MM.1S (cell line): Measurements from ENCODE around the gene ALDH1B1.

Experiments
- DNase-seq: peaks from one replicate; pipeline ENCODE4 v3.0.0-alpha.2; 2015
- H2AFZ ChIP-seq: fragments of 300-600 bp; sonication (generic); 2 replicates; pipeline ENCODE4 v1.6.0; 2016; ENCODE audit warnings: antibody characterized with exemption, low read length
- H3F3A ChIP-seq: fragments of 300-600 bp; sonication (generic); 2 replicates; pipeline ENCODE4 v1.6.1; 2016; ENCODE audit warnings: mild to moderate bottlenecking, antibody characterized with exemption, low read length, moderate library complexity, mixed read lengths; ENCODE audit not compliant: insufficient read depth
- H3K27ac ChIP-seq: fragments of 300-600 bp; sonication (generic); 2 replicates; pipeline ENCODE4 v1.5.1; 2016; ENCODE audit warnings: mild to moderate bottlenecking, low read length
- H3K27me3 ChIP-seq: fragments of 300-600 bp; sonication (generic); replicated peaks from 2 replicates; pipeline ENCODE4 v1.6.0; 2016; ENCODE audit warnings: low read length; ENCODE audit not compliant: insufficient read depth
- H3K36me3 ChIP-seq: fragments of 300-600 bp; sonication (generic); replicated peaks from 2 replicates; pipeline ENCODE4 v1.6.1; 2016; ENCODE audit warnings: mild to moderate bottlenecking, low read length, mixed read lengths; ENCODE audit not compliant: insufficient read depth
- H3K4me1 ChIP-seq: fragments of 300-600 bp; sonication (generic); 2 replicates; pipeline ENCODE4 v1.6.1; 2016; ENCODE audit warnings: low read length, mixed read lengths
- H3K4me2 ChIP-seq: fragments of 300-600 bp; sonication (generic); 2 replicates; pipeline ENCODE4 v1.6.0; 2016; ENCODE audit warnings: low read depth, low read length
- H3K4me3 ChIP-seq: fragments of 300-600 bp; sonication (generic); 2 replicates; pipeline ENCODE4 v1.5.1; 2016; ENCODE audit warnings: low read length, mixed read lengths
- H3K79me2 ChIP-seq: fragments of 300-600 bp; sonication (generic); 2 replicates; pipeline ENCODE4 v1.6.1; 2016; ENCODE audit warnings: mixed run types, low read length, mixed read lengths
- H3K9ac ChIP-seq: fragments of 300-600 bp; sonication (generic); 2 replicates; pipeline ENCODE4 v1.6.1; 2016; ENCODE audit warnings: low read length, mixed read lengths
- H3K9me2 ChIP-seq: fragments of 300-600 bp; sonication (generic); replicated peaks from 2 replicates; pipeline ENCODE4 v1.6.1; 2016; ENCODE audit warnings: mild to moderate bottlenecking, low read length, mixed read lengths; ENCODE audit not compliant: insufficient read depth
- H3K9me3 ChIP-seq: fragments of 300-600 bp; sonication (generic); replicated peaks from 2 replicates; pipeline ENCODE4 v1.6.1; 2016; ENCODE audit warnings: mild to moderate bottlenecking, low read length, mixed read lengths; ENCODE audit not compliant: insufficient read depth
- H4K20me1 ChIP-seq: fragments of 300-600 bp; sonication (generic); 2 replicates; pipeline ENCODE4 v1.6.1; 2016; ENCODE audit warnings: mild to moderate bottlenecking, low read length, moderate library complexity, mixed read lengths; ENCODE audit not compliant: insufficient read depth
- CTCF ChIP-seq: fragments of 300-600 bp; sonication (generic); IDR thresholded peaks from 2 replicates; pipeline ENCODE4 v1.5.1; 2016; ENCODE audit warnings: antibody characterized with exemption, low read length, mixed read lengths
- EZH2 ChIP-seq: fragments of 300-600 bp; sonication (generic); optimal IDR thresholded peaks from 2 replicates; pipeline ENCODE3; 2017; ENCODE audit warnings: low read depth, mild to moderate bottlenecking, antibody characterized with exemption, low read length, mixed read lengths
- EZH2phosphoT487 ChIP-seq: fragments of 300-600 bp; sonication (generic); IDR thresholded peaks from 2 replicates; pipeline ENCODE4 v1.6.1; 2018; ENCODE audit warnings: antibody characterized with exemption, low read length

ALDH1B1 gene

GRCh38 chr9:38439916-38440301 is 47.4 kb downstream of the ALDH1B1 start:
- Histone ChIP-seq H3K27me3 (no peaks in the 10 kb centered on the region), H3K9me3 (no peaks in the 10 kb centered on the region), H2AFZ (no peak overlapping the region), H3K9me2 (no peaks in the 10 kb centered on the region), H3K4me1 (no peaks in the 10 kb centered on the region), H4K20me1 (no peaks in the 10 kb centered on the region), H3K36me3 (no peaks in the 10 kb centered on the region), H3K27ac (no peak overlapping the region), H3K4me2 (no peak overlapping the region), H3K4me3 (no peak overlapping the region), H3K9ac (no peak overlapping the region), H3F3A (no peaks in the 10 kb centered on the region), H3K79me2 (no peaks in the 10 kb centered on the region)
- no peak for TF ChIP-seq EZH2phosphoT487
- TF ChIP-seq EZH2: no peak
- DNase-seq: no peak

- H3F3A ChIP-seq: no peaks in the 10 kb centered on the region
- H3K9me3 ChIP-seq: no peaks in the 10 kb centered on the region
- H3K79me2 ChIP-seq: no peaks in the 10 kb centered on the region
- no peak for DNase-seq
- H3K9ac ChIP-seq: no peak overlapping the region
- H3K36me3 ChIP-seq: no peaks in the 10 kb centered on the region
- no peaks in the 10 kb centered on the region for H3K4me1 ChIP-seq
- no peak overlapping the region for H3K27ac ChIP-seq
- H3K4me2 ChIP-seq: no peak overlapping the region
- H3K9me2 ChIP-seq: no peaks in the 10 kb centered on the region
- no peak overlapping the region for H2AFZ ChIP-seq
- H4K20me1 ChIP-seq: no peaks in the 10 kb centered on the region
- TF ChIP-seq EZH2 (no peak), CTCF (no peak), EZH2phosphoT487 (no peak)
- H3K27me3 ChIP-seq: no peaks in the 10 kb centered on the region
- H3K4me3 ChIP-seq: no peak overlapping the region
These were observed 48.0 kb downstream of the ALDH1B1 start for GRCh38 chr9:38440516-38440915.

- H3K9me3 ChIP-seq: no peaks in the 10 kb centered on the region
- H2AFZ ChIP-seq: no peak overlapping the region
- H3K4me1 ChIP-seq: no peaks in the 10 kb centered on the region
- H3K79me2 ChIP-seq: no peaks in the 10 kb centered on the region
- no peaks in the 10 kb centered on the region for H3K9me2 ChIP-seq
- no peak overlapping the region for H3K27ac ChIP-seq
- no peaks in the 10 kb centered on the region for H3K36me3 ChIP-seq
- no peak overlapping the region for H3K9ac ChIP-seq
- H3F3A ChIP-seq: no peaks in the 10 kb centered on the region
- H3K4me3 ChIP-seq: no peak overlapping the region
- no peaks in the 10 kb centered on the region for H4K20me1 ChIP-seq
- TF ChIP-seq CTCF (no peak), EZH2 (no peak), EZH2phosphoT487 (no peak)
- DNase-seq: no peak
- no peaks in the 10 kb centered on the region for H3K27me3 ChIP-seq
- no peak overlapping the region for H3K4me2 ChIP-seq
These were observed 49.0 kb downstream of the ALDH1B1 start for GRCh38 chr9:38441347-38442085.

- H3K36me3 ChIP-seq: no peaks in the 10 kb centered on the region
- H3K4me3 ChIP-seq: no peak overlapping the region
- no peak for DNase-seq
- no peak overlapping the region for H3K4me2 ChIP-seq
- no peaks in the 10 kb centered on the region for H4K20me1 ChIP-seq
- no peaks in the 10 kb centered on the region for H3K79me2 ChIP-seq
- H3K9ac ChIP-seq: no peak overlapping the region
- no peak for TF ChIP-seq EZH2phosphoT487
- TF ChIP-seq CTCF: no peak
- H2AFZ ChIP-seq: no peak overlapping the region
- no peaks in the 10 kb centered on the region for H3K27me3 ChIP-seq
- no peaks in the 10 kb centered on the region for H3K4me1 ChIP-seq
- H3K27ac ChIP-seq: no peak overlapping the region
- no peaks in the 10 kb centered on the region for H3K9me2 ChIP-seq
- no peaks in the 10 kb centered on the region for H3K9me3 ChIP-seq
- H3F3A ChIP-seq: no peaks in the 10 kb centered on the region
These were observed 50.1 kb downstream of the ALDH1B1 start for GRCh38 chr9:38442473-38443096.
